VCaP (cell line): ENCODE results near the gene LDB2.

Experiments used
- H3K27ac ChIP-seq: fragments of 450-650 bp; 2 replicates; pipeline ENCODE4 v1.5.1; 2017
- TF ChIP-seq, protein P1 (sequence below): fragments of 450-650 bp; conservative IDR thresholded peaks from 2 replicates; pipeline ENCODE4 v1.5.1; 2017; ENCODE audit warnings: mild to moderate bottlenecking, moderate library complexity

LDB2 gene

GRCh38 chr4:16767251-16767650 is 131.2 kb downstream of the LDB2 start:
- TF ChIP-seq, protein P1, sequence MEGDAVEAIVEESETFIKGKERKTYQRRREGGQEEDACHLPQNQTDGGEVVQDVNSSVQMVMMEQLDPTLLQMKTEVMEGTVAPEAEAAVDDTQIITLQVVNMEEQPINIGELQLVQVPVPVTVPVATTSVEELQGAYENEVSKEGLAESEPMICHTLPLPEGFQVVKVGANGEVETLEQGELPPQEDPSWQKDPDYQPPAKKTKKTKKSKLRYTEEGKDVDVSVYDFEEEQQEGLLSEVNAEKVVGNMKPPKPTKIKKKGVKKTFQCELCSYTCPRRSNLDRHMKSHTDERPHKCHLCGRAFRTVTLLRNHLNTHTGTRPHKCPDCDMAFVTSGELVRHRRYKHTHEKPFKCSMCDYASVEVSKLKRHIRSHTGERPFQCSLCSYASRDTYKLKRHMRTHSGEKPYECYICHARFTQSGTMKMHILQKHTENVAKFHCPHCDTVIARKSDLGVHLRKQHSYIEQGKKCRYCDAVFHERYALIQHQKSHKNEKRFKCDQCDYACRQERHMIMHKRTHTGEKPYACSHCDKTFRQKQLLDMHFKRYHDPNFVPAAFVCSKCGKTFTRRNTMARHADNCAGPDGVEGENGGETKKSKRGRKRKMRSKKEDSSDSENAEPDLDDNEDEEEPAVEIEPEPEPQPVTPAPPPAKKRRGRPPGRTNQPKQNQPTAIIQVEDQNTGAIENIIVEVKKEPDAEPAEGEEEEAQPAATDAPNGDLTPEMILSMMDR, result no peak
- H3K27ac ChIP-seq, result no peak overlapping the region

DNA sequence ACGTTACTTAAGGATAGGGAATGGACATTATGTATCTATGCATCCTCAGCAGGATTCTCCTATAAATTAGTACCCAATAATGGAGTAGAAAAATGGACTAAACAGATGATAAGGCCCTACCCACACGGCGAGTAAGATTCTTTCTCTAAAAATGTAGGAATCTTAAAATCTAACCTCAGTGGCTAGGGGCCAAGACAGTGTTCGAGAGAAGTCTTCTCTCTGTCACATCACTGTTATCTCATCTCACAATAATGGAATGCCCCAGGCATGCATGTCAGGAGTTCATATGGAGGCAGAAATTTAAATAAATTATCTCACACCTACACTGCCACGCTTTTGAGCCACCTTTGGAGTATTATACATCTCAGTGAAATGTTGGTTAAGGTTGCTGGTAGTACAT is 132.9 kb downstream of the LDB2 start:
- TF ChIP-seq, protein P1, result no peak
- no peak overlapping the region for H3K27ac ChIP-seq

DNA sequence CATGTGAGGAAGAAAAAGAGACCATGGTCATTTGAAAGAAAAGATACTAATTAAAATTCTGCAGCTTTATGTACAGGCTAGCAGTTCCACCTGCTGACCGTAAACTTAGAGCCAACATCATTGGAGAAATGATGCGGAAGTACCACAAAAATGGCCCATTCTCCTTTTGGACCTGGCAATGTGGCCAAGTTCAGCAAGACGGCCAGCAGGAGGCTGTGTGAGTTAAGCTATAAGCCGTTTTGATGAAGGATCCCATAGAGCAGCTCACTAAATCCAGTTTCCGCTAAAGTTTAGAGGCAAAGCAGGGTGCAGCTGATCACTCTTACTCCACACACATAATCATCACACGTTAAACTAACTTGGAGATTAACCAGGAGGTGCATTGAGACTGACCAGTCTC is 133.8 kb downstream of the LDB2 start:
- no peak overlapping the region for H3K27ac ChIP-seq
- TF ChIP-seq, protein P1, result no peak; the same call in 1 of the 2 replicates

- no peak overlapping the region for H3K27ac ChIP-seq
- TF ChIP-seq, protein P1, result no peak
Observed at GRCh38 chr4:16760617-16761363, 137.7 kb downstream of the LDB2 start.

DNA sequence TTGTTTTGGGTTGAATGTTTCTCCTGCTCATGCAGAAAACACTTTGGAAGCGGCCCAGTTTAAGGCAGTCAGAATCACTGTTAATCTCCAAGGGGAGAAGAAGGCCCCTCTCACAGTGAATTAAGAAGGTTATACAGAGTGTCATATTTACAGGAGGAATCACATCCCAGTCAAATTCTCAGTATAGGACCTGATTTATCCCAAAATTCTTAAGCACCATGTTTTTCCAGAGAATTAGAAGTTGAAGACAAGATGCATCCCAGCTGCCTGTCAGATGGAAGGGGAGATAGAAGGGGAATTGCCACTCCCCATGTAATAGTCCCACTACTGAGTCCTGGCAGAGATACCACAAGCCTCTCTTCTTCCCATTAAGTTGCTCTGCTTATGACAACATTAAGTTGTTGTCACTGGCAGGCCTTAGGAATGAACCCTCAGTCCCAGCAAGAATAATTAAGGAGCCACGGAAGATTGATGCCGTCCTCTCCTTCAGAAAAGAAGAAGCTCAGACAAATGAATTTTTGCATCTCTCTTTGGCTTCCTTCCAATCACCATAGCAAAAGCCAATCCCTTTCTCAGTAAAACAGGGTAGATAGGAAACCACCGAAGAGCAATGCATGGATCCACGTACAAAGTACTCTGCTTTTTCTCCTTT is 138.4 kb downstream of the LDB2 start:
- TF ChIP-seq, protein P1, result no peak
- no peak overlapping the region for H3K27ac ChIP-seq

- no peak overlapping the region for H3K27ac ChIP-seq
- TF ChIP-seq, protein P1, result no peak
Observed at GRCh38 chr4:16758816-16759215, 139.6 kb downstream of the LDB2 start.

DNA sequence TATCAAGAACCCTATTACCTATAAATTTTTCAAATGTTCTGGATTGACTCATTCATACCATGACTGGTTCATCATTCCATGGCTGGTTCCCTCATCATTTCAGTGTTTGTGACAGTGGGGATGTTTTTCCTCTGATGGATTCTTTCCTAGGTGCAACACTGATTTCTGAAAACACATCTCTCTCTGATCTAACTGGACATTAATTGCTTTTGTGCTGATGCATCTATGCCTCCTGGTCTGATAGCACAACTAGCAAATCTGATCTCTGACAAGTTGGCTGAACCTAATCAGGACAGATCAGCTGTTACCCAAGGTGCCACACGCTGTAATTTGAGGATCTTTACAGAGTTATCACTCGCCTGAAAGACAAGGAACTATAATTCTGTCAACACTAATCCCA is 140.2 kb downstream of the LDB2 start:
- TF ChIP-seq, protein P1, result no peak

More for the DNA sequence above, 140.2 kb downstream of the LDB2 start:
- H3K27ac ChIP-seq, result no peak overlapping the region
